ENCODE measurements around the gene JMJD1C. TPM values are rescaled to one million over a fixed set of nuclear protein-coding genes. Genes with fewer than 3 reads are reported as not detected.

Gene JMJD1C
- total and polyA plus RNA-seq, 2 donors (not counting 3 experiments of a cell fraction or from before 2014, with no cell fraction given): 32.1 to 97.1 TPM

DNA sequence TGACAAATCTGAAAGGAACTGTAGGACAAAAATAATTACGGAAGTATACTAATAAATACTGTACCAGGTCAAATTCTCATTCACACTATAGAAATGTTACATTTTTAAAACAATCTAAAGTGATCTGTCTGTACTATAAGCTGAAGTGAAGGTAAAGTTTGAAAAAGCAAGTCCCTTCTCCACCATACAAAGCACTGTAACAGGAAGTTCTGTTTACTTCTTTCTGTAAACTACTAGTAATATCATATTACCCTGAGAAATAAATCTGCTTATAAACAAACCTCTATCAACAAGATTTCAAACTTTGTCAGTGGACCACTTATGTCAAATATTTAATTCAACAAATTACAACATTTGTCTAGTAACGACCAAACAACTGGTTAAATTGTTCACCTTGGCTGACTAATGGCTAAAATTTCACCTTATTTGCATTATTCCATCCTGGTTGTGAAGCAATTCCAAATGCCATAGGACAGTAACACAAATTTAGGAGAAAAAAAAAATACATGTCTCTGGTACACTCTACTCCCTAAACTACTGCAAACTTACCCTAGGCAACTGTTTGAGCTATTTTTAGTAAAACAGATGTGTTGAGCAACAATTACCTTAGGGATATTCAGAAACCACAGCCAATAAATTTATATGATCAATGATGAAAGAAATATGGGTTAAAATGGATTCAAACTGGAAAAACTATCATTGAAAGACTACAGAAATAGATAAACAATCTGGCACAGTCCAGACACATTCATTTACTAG is 206.7 kb downstream of the JMJD1C start:
- Histone ChIP-seq H3K36me3 (ENCODE audit: control insufficient read depth in 2 of 2, extremely low read depth in 1 of 2, insufficient read depth in 2 of 2, low read length in 2 of 2) (peaks cover 0 to 10% of the 10 kb centered on the region in 2 experiments), H3K27ac (ENCODE audit: insufficient read depth, low read depth, low read length) (no peak overlapping the region), H2AFZ (ENCODE audit: low read depth, low read length) (no peak overlapping the region), H3K4me1 (ENCODE audit: control insufficient read depth, extremely low read depth, insufficient read depth, low read length) (peaks cover 31% of the 10 kb centered on the region), H4K20me1 (replicated peaks; ENCODE audit: control insufficient read depth, extremely low read depth, insufficient read depth, low read length) (peaks cover 25% of the 10 kb centered on the region), H3K9ac (replicated peaks; ENCODE audit: extremely low read depth, insufficient read depth, low read length) (no peak overlapping the region), H3K9me3 (replicated peaks; ENCODE audit: control insufficient read depth, insufficient read depth, low read length) (no peaks in the 10 kb centered on the region), H3K79me2 (ENCODE audit: control insufficient read depth, insufficient read depth, low read length) (peaks cover 99% of the 10 kb centered on the region), H3K4me2 (ENCODE audit: insufficient read depth, low read length) (no peak overlapping the region), H3K9me1 (replicated peaks; ENCODE audit: control insufficient read depth, extremely low read depth, insufficient read depth, low read length) (no peaks in the 10 kb centered on the region), H3K27me3 (ENCODE audit: control insufficient read depth in 2 of 2, insufficient read depth in 2 of 2, low read length in 2 of 2) (no peaks in the 10 kb centered on the region), H3K4me3 (replicated peaks in 1 of 3; ENCODE audit: insufficient read depth in 1 of 3, low read depth in 1 of 3, low read length in 3 of 3) (no peak overlapping the region)
- no TSS peak for BruUV-seq (replicated peaks)
- ChIA-PET POLR2A (interaction anchor here (0.6 to 2.1 kb wide), 3 partner anchors 10 to 38 kb away, joined by 3 to 6 read pairs (median 3); no protein-coding TSS in a partner anchor), CTCF (interaction anchor here (1.6 to 2.0 kb wide), 3 partner anchors 9 to 43 kb away, joined by 5 to 7 read pairs (median 6); no protein-coding TSS in a partner anchor)
- TF ChIP-seq MYC (IDR thresholded peaks at IDR 0.05; ENCODE audit: low read depth, low read length) (no peak), MAX (IDR thresholded peaks at IDR 0.05; ENCODE audit: insufficient read depth, insufficient read length) (no peak), EZH2 (IDR thresholded peaks at IDR 0.05; ENCODE audit: borderline replicate concordance, low read depth, low read length, severe bottlenecking) (no peak), POLR2AphosphoS5 (IDR thresholded peaks at IDR 0.05; ENCODE audit: insufficient read depth, low read depth, low read length) (no peak), CTCF (IDR thresholded peaks at IDR 0.05; ENCODE audit: extremely low read depth in 1 of 2, insufficient read depth in 1 of 2, low read depth in 1 of 2, low read length in 2 of 2) (no peak), FOS (IDR thresholded peaks at IDR 0.05; ENCODE audit: borderline replicate concordance, insufficient read depth, low read length) (no peak), POLR2A (IDR thresholded peaks at IDR 0.05; ENCODE audit: low read depth, low read length) (no peak), GATA2 (IDR thresholded peaks at IDR 0.05; ENCODE audit: insufficient read depth, insufficient read length, low read depth, low read length) (no peak), JUN (IDR thresholded peaks at IDR 0.05; ENCODE audit: borderline replicate concordance, insufficient read depth, insufficient read length, low read depth) (no peak)
- dilution Hi-C loops (cut with MboI; ENCODE audit: extremely low pct_ligation_motif_present, low sequenced_read_pairs) (no loop called here), intact Hi-C loops (cut with micrococcal nuclease) (no loop called here)
- DNase-seq (ENCODE audit: low read depth, low spot score) (no peak), FAIRE-seq (no peak)

Measured in endothelial cell of umbilical vein (primary cell).